Kidney (tissue), 14 donors: ENCODE results near the gene SNX11. TPM values are rescaled to one million over a fixed set of nuclear protein-coding genes. Genes with fewer than 3 reads are reported as not detected.
"Not testable (repeated sequence)": the region's sequence is repeated elsewhere in the genome, so short reads cannot be mapped to it uniquely, and the experiment has no call there.

Experiments used
- DNase-seq, 5 donors: peaks; one replicate each; pipeline ENCODE4 v3.0.0-alpha.2; 2013 to 2020
- FAIRE-seq: peaks from 2 replicates; lab custom pipeline; 2012; peaks lifted over from hg19 to GRCh38; lab: Jason Lieb, UNC
- H3K27ac ChIP-seq, 2 donors: one replicate each; pipeline ENCODE4 v1.7.0; 2013; ENCODE audit warnings: low read depth in 2 of 2, low read length in 2 of 2, inconsistent platforms in 1 of 2
- H3K27me3 ChIP-seq: one replicate; pipeline ENCODE4 v1.7.1; 2013; ENCODE audit warnings: low read length, inconsistent platforms; ENCODE audit not compliant: control insufficient read depth, insufficient read depth
- H3K36me3 ChIP-seq, 3 donors: one replicate each; pipeline versions ENCODE4 v1.7.0 to v1.7.1; 2013; ENCODE audit warnings: low read length in 3 of 3, control low read depth in 1 of 3, inconsistent platforms in 1 of 3; ENCODE audit not compliant: insufficient read depth in 3 of 3, control insufficient read depth in 2 of 3
- H3K4me1 ChIP-seq, 3 donors: one replicate each; pipeline versions ENCODE4 v1.7.0 to v1.7.1; 2013; ENCODE audit warnings: low read length in 3 of 3, inconsistent platforms in 1 of 3, low read depth in 1 of 3; ENCODE audit not compliant: control insufficient read depth in 2 of 3, insufficient read depth in 2 of 3
- H3K4me3 ChIP-seq, 3 donors: one replicate each; pipeline versions ENCODE4 v1.7.0 to v1.8.1; 2013; ENCODE audit warnings: low read length in 3 of 3, control low read depth in 1 of 3, inconsistent platforms in 1 of 3
- H3K9ac ChIP-seq, 3 donors: one replicate each; pipeline versions ENCODE4 v1.7.0 to v1.7.1; 2013; ENCODE audit warnings: low read length in 3 of 3, control low read depth in 1 of 3, inconsistent platforms in 1 of 3
- H3K9me3 ChIP-seq, 3 donors: one replicate each; pipeline versions ENCODE4 v1.7.0 to v1.7.1; 2013; ENCODE audit warnings: low read length in 3 of 3, control low read depth in 1 of 3, inconsistent platforms in 1 of 3; ENCODE audit not compliant: control insufficient read depth in 2 of 3, insufficient read depth in 1 of 3
- intact Hi-C: fragments of 100-400 bp; cut with DNase I; formaldehyde crosslinking; loops from one replicate; pipeline ENCODE4 v1.11.1; 2022
- polyA plus RNA-seq: library from polyadenylated mRNA; stranded (reverse); fragments of 350-450 nt; fragmentation: Illumina TruSeq; extraction: RNeasy Lipid Tissue Mini Kit (QIAGEN cat#74804); gene quantifications from one replicate; pipeline ENCODE4 v1.2.3, GENCODE V29; 2014; ENCODE audit warnings: low read depth, low replicate concordance; ENCODE audit not compliant: insufficient read depth
- total RNA-seq: library from RNA; stranded (reverse); fragmentation: NEBNext Ultra II Directional; extraction: Animal tissue kit (Norgen Biotek cat#: 25700); gene quantifications from one replicate; pipeline ENCODE4 v1.2.1, GENCODE V29; 2021
- TF ChIP-seq, protein P1 (sequence below): IDR thresholded peaks from 3 replicates; pipeline ENCODE4 v1.5.1; 2012; ENCODE audit warnings: mild to moderate bottlenecking, moderate library complexity, borderline replicate concordance; ENCODE audit not compliant: insufficient read depth; ENCODE audit errors: extremely low read depth
- donor health status: control.
- donor health status: control.
- donor health status: control.
- donor health status: control.
- donor health status: control.
- donor health status: DM: yes; HTN: yes; CAD: no.
- donor health status: Normal renal cell carcinoma (clear cell type).

The SNX11 gene
- total and polyA plus RNA-seq, 2 donors from 2014 or later: 22.4 to 25.3 TPM

GRCh38 chr17:48074322-48075081 is 33.1 kb upstream of the SNX11 start:
- FAIRE-seq (no peak), DNase-seq (peak in 4 of 5 donors; percentile 73 to 91 (median 84))
- no peaks in the 10 kb centered on the region for H3K27me3 ChIP-seq
- H3K4me3 ChIP-seq: peak overlapping the region in 1 of 3 donors; percentile 5
- H3K27ac ChIP-seq: peak overlapping the region; percentile 44 to 56
- H3K9me3 ChIP-seq: no peaks in the 10 kb centered on the region
- TF ChIP-seq, protein P1, sequence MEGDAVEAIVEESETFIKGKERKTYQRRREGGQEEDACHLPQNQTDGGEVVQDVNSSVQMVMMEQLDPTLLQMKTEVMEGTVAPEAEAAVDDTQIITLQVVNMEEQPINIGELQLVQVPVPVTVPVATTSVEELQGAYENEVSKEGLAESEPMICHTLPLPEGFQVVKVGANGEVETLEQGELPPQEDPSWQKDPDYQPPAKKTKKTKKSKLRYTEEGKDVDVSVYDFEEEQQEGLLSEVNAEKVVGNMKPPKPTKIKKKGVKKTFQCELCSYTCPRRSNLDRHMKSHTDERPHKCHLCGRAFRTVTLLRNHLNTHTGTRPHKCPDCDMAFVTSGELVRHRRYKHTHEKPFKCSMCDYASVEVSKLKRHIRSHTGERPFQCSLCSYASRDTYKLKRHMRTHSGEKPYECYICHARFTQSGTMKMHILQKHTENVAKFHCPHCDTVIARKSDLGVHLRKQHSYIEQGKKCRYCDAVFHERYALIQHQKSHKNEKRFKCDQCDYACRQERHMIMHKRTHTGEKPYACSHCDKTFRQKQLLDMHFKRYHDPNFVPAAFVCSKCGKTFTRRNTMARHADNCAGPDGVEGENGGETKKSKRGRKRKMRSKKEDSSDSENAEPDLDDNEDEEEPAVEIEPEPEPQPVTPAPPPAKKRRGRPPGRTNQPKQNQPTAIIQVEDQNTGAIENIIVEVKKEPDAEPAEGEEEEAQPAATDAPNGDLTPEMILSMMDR: peak; percentile 86
- intact Hi-C loops: no loop called here
- peaks cover 0 to 9% (median 6%) of the 10 kb centered on the region in 3 donors for H3K36me3 ChIP-seq
- peaks cover 4 to 27% (median 8%) of the 10 kb centered on the region in 3 donors for H3K4me1 ChIP-seq
- peak overlapping the region in 1 of 3 donors; percentile 27 for H3K9ac ChIP-seq

GRCh38 chr17:48077152-48077551 is 30.4 kb upstream of the SNX11 start:
- H3K27ac ChIP-seq, FAIRE-seq, DNase-seq, H3K36me3 ChIP-seq, intact Hi-C loops, H3K9ac ChIP-seq, H3K9me3 ChIP-seq, H3K4me3 ChIP-seq, H3K27me3 ChIP-seq: not testable (repeated sequence)
- peaks cover 4 to 27% (median 8%) of the 10 kb centered on the region in 3 donors for H3K4me1 ChIP-seq

DNA sequence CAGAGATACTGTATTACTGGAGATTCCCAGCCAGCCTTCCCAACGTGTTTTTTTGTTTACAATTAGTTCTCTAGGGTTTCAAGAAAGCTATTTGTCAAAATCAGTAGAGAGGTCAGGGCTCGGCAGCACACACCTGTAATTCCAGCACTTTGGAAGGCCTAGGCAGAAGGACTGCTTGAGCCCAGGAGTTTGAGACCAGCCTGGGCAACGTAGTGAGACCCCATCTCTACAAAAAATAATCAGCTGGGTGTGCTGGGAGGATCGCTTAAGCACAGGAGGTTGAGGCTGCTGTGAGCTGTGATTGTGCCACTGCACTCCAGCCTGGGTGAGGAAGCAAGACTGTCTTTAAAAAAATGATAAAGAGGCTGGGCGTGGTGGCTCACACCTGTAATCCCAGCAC is 25.7 kb upstream of the SNX11 start:
- Histone ChIP-seq H3K9me3 (no peaks in the 10 kb centered on the region), H3K27me3 (no peaks in the 10 kb centered on the region), H3K4me3 (no peak overlapping the region), H3K27ac (no peak overlapping the region), H3K4me1 (peaks cover 7 to 16% (median 8%) of the 10 kb centered on the region in 3 donors), H3K36me3 (no peaks in the 10 kb centered on the region), H3K9ac (no peak overlapping the region)
- TF ChIP-seq, protein P1: no peak
- DNase-seq: no peak
- intact Hi-C loops: no loop called here
- FAIRE-seq: no peak

- Histone ChIP-seq H3K27me3 (no peaks in the 10 kb centered on the region), H3K4me3 (no peak overlapping the region), H3K27ac (no peak overlapping the region), H3K9me3 (no peaks in the 10 kb centered on the region), H3K36me3 (no peaks in the 10 kb centered on the region), H3K4me1 (peaks cover 7 to 9% (median 8%) of the 10 kb centered on the region in 3 donors), H3K9ac (peak overlapping the region in 1 of 3 donors; percentile 37)
- FAIRE-seq (no peak), DNase-seq (no peak)
- TF ChIP-seq, protein P1: no peak
- intact Hi-C loops: no loop called here
These were observed 22.6 kb upstream of the SNX11 start for GRCh38 chr17:48084932-48085331.
